Measurements from ENCODE around the gene ZNF219. TPM values are rescaled to one million over a fixed set of nuclear protein-coding genes. Genes with fewer than 3 reads are reported as not detected.

The ZNF219 gene
- total RNA-seq, 1 experiment from 2014 or later = 6.0 TPM

DNA sequence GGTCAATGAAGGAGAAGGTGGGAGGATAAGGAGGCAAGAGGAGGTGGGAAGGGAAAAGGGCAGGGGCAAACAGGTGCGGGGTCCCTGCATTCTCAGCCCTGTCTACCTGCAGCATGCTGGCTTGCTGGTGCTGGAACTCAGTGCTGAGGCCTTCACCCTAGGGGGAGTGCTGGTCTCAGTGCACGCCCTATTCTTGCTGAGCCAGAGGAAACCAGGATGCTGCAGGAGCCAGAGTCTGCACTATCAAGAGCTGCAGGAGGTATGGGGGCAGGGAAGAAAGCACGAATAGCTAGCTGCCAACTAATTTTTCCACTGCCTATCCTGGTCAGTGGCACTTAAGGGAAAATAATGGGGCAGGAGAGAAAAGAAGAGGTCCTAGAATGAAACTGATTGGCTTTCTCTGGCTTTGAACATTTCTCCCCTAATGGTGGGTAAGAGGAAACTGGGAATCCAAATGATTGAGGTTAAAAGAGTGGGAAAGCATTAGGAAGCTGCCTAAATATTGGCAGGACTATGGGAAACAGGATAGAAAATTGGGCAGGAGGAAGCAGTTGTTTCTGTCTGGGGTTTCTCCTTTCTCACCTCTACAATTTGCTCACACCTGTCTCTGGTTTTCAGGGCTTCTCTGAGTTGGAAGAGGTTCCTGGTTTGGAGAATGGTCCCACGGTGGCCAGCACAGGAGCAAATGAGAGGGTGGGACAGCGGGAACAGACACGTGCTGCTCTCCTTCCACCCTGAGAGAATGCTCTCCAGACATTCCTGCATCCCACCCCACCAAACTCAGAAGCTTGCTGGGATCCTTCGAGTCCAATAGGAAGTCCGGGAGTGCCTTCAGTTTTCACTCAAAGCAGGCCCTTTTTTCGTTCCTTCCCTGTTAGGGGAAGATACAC lies 4.3 kb upstream of the ZNF219 start:
- Histone ChIP-seq H3K9me2 (replicated peaks; ENCODE audit: low read length) (no peaks in the 10 kb centered on the region), H3K4me2 (ENCODE audit: low read length) (peak overlapping the region; percentile 85), H2AFZ (ENCODE audit: low read length) (peak overlapping the region; percentile 92), H3K79me2 (ENCODE audit: low read length) (no peaks in the 10 kb centered on the region), H4K20me1 (ENCODE audit: low read length) (no peaks in the 10 kb centered on the region), H3K4me3 (ENCODE audit: low read length) (peak overlapping the region; percentile 69), H3K4me1 (ENCODE audit: insufficient read depth, low read length) (peaks cover 50% of the 10 kb centered on the region), H3K9me3 (ENCODE audit: low read length) (no peaks in the 10 kb centered on the region), H3F3A (ENCODE audit: low read length, unreplicated experiment) (no peaks in the 10 kb centered on the region), H3K27ac (ENCODE audit: low read length) (no peak overlapping the region), H3K9ac (ENCODE audit: low read length) (peak overlapping the region; percentile 97), H3K36me3 (ENCODE audit: low read depth, low read length) (no peaks in the 10 kb centered on the region), H3K27me3 (ENCODE audit: low read length) (no peaks in the 10 kb centered on the region)
- no peak for DNase-seq
- no peak for ATAC-seq
- TF ChIP-seq EZH2 (IDR thresholded peaks at IDR 0.05; ENCODE audit: low read length, unreplicated experiment) = no peak
- no peak for TF ChIP-seq EZH2phosphoT487 (IDR thresholded peaks at IDR 0.05; ENCODE audit: borderline replicate concordance, low read length)
- TF ChIP-seq, protein P1, sequence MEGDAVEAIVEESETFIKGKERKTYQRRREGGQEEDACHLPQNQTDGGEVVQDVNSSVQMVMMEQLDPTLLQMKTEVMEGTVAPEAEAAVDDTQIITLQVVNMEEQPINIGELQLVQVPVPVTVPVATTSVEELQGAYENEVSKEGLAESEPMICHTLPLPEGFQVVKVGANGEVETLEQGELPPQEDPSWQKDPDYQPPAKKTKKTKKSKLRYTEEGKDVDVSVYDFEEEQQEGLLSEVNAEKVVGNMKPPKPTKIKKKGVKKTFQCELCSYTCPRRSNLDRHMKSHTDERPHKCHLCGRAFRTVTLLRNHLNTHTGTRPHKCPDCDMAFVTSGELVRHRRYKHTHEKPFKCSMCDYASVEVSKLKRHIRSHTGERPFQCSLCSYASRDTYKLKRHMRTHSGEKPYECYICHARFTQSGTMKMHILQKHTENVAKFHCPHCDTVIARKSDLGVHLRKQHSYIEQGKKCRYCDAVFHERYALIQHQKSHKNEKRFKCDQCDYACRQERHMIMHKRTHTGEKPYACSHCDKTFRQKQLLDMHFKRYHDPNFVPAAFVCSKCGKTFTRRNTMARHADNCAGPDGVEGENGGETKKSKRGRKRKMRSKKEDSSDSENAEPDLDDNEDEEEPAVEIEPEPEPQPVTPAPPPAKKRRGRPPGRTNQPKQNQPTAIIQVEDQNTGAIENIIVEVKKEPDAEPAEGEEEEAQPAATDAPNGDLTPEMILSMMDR (conservative IDR thresholded peaks at IDR 0.05; ENCODE audit: low read depth, low read length) = no peak
- ChIA-PET CTCF (interaction anchor here (2.2 kb wide), 1 partner anchor 10 kb away, joined by 7 read pairs; no protein-coding TSS in a partner anchor), POLR2A (ENCODE audit: unreplicated experiment) (no interaction called here)
- intact Hi-C loops (cut with micrococcal nuclease) = no loop called here
- TSS peak; percentile 51 for BruUV-seq (replicated peaks)

DNA sequence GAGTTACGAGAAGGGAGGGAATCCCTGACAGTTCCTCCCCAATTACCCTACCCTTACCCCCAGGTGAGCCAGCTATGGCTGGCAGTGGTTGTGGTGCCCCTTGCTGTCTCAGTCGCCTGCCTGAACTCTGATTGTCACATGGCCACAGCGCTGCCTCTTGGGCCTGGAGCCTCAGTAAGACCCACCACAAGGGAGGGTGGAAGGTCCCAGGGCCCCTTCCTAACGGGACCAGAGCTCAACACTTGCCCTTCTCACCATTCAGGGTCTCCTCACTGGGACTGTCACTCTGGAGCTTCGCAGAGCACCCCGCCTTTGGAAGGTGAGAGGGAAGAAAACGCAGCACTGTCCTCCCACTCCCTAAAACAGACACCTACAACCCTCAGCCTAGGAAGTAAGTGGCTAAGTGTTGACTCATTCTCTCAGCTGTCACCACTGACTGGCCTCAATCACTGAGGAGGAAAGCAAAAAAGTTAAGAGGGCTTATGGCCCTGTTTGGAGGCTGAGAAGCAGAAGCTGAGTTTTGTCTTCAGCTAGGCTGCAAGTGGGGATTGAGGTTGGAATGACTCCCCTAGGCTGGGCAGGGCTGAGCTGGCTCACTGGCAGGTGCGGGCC lies 3.5 kb upstream of the ZNF219 start:
- H3K27ac ChIP-seq (ENCODE audit: low read length) = no peak overlapping the region
- H3K36me3 ChIP-seq (ENCODE audit: low read depth, low read length) = no peaks in the 10 kb centered on the region
- no peaks in the 10 kb centered on the region for H3K79me2 ChIP-seq (ENCODE audit: low read length)
- intact Hi-C loops (cut with micrococcal nuclease) = no loop called here
- no peaks in the 10 kb centered on the region for H3K27me3 ChIP-seq (ENCODE audit: low read length)
- TF ChIP-seq EZH2 (IDR thresholded peaks at IDR 0.05; ENCODE audit: low read length, unreplicated experiment) = no peak
- H3K4me3 ChIP-seq (ENCODE audit: low read length) = no peak overlapping the region
- ATAC-seq = no peak
- H3F3A ChIP-seq (ENCODE audit: low read length, unreplicated experiment) = no peaks in the 10 kb centered on the region
- no TSS peak for BruUV-seq (replicated peaks)
- H3K4me1 ChIP-seq (ENCODE audit: insufficient read depth, low read length) = peaks cover 44% of the 10 kb centered on the region
- H2AFZ ChIP-seq (ENCODE audit: low read length) = no peak overlapping the region
- POLR2A ChIA-PET (ENCODE audit: unreplicated experiment) = interaction anchor here (0.6 kb wide), 1 partner anchor 60 kb away, joined by 6 read pairs; no protein-coding TSS in a partner anchor
- H3K9me2 ChIP-seq (replicated peaks; ENCODE audit: low read length) = no peaks in the 10 kb centered on the region
- DNase-seq = peak; percentile 41
- no peaks in the 10 kb centered on the region for H4K20me1 ChIP-seq (ENCODE audit: low read length)
- H3K4me2 ChIP-seq (ENCODE audit: low read length) = peak overlapping the region; percentile 85
- H3K9me3 ChIP-seq (ENCODE audit: low read length) = no peaks in the 10 kb centered on the region
- no peak overlapping the region for H3K9ac ChIP-seq (ENCODE audit: low read length)
- CTCF ChIA-PET = no interaction called here

DNA sequence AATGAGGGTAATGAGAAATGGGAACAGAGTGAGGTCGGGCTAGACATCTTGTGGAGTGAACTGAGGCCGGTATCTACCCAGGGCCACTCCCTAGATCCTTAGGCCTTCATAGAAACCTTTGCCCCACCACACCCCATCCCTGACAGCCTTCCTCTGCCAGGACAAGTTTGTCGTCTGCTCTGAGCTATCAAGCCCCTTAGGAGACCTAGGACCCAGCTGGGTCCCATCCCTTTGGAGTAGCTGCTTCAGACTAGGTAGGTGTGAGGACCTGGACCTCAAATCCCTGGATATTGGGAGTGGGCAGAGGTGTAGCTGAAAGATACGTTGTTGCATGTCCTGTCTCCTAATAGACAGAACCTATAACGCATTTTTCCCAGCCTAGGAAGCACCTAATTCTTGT lies 2.5 kb upstream of the ZNF219 start, which contains the start of gene TMEM253:
Gene TMEM253 (plus strand): TSS at position 136 of the 400 bp plus-strand sequence. CDS start 278 bp downstream, outside the sequence.
- no peaks in the 10 kb centered on the region for H3K27me3 ChIP-seq (ENCODE audit: low read length)
- H3K36me3 ChIP-seq (ENCODE audit: low read depth, low read length) = no peaks in the 10 kb centered on the region
- no peak within 1 kb of the TSS for H2AFZ ChIP-seq (ENCODE audit: low read length)
- POLR2A ChIA-PET (ENCODE audit: unreplicated experiment) = interaction anchor here (0.6 kb wide), 1 partner anchor 143 kb away, joined by 3 read pairs; no protein-coding TSS in a partner anchor
- no peaks in the 10 kb centered on the region for H3F3A ChIP-seq (ENCODE audit: low read length, unreplicated experiment)
- no peaks in the 10 kb centered on the region for H3K9me2 ChIP-seq (replicated peaks; ENCODE audit: low read length)
- no TSS peak for BruUV-seq (replicated peaks)
- peak within 1 kb of the TSS; percentile 85; the same call in 1 of the 2 replicates for H3K4me2 ChIP-seq (ENCODE audit: low read length)
- CTCF ChIA-PET = no interaction called here
- no peaks in the 10 kb centered on the region for H3K79me2 ChIP-seq (ENCODE audit: low read length)
- H3K27ac ChIP-seq (ENCODE audit: low read length) = no peak within 1 kb of the TSS
- ATAC-seq (no peak), DNase-seq (no peak)
- no peak within 1 kb of the TSS for H3K4me3 ChIP-seq (ENCODE audit: low read length)
- no peaks in the 10 kb centered on the region for H3K9me3 ChIP-seq (ENCODE audit: low read length)
- H4K20me1 ChIP-seq (ENCODE audit: low read length) = no peaks in the 10 kb centered on the region
- TF ChIP-seq EZH2phosphoT487 (IDR thresholded peaks at IDR 0.05; ENCODE audit: borderline replicate concordance, low read length) = no peak
- no peak for TF ChIP-seq EZH2 (IDR thresholded peaks at IDR 0.05; ENCODE audit: low read length, unreplicated experiment)
- TF ChIP-seq, protein P1 (conservative IDR thresholded peaks at IDR 0.05; ENCODE audit: low read depth, low read length) = no peak
- no peak within 1 kb of the TSS for H3K9ac ChIP-seq (ENCODE audit: low read length)
- H3K4me1 ChIP-seq (ENCODE audit: insufficient read depth, low read length) = peaks cover 39% of the 10 kb centered on the region
- intact Hi-C loops (cut with micrococcal nuclease) = no loop called here
